Neural crest cell (in vitro differentiated cells): Measurements from ENCODE around the gene ACIN1. TPM values are rescaled to one million over a fixed set of nuclear protein-coding genes. Genes with fewer than 3 reads are reported as not detected.
A peak's percentile ranks its signal among the peaks of the same experiment; 100 is the strongest.

ENCODE experiments used
- DNase-seq: peaks from one replicate; pipeline ENCODE4 v3.0.0; 2021; ENCODE audit warnings: low read depth, mixed read lengths, low spot score
- H3K27ac Mint-ChIP-seq: one replicate; pipeline ENCODE4 v1.8.0; 2021; ENCODE audit warnings: mild to moderate bottlenecking, mixed read lengths; ENCODE audit not compliant: unreplicated experiment
- H3K27me3 Mint-ChIP-seq: 2 replicates; pipeline ENCODE4 v1.8.0; 2021; ENCODE audit warnings: low read depth, mild to moderate bottlenecking, mixed read lengths
- H3K36me3 Mint-ChIP-seq: 2 replicates; pipeline ENCODE4 v1.8.0; 2021; ENCODE audit warnings: low read depth, mild to moderate bottlenecking, mixed read lengths
- H3K4me1 Mint-ChIP-seq: 2 replicates; pipeline ENCODE4 v1.8.0; 2021; ENCODE audit warnings: mixed read lengths
- H3K4me3 Mint-ChIP-seq: one replicate; pipeline ENCODE4 v1.8.0; 2021; ENCODE audit warnings: mild to moderate bottlenecking, mixed read lengths
- H3K9me3 Mint-ChIP-seq: 2 replicates; pipeline ENCODE4 v1.8.0; 2021; ENCODE audit warnings: mixed read lengths
- CTCF ChIP-seq: fragments of 200-600 bp; sonication (generic); conservative IDR thresholded peaks from 2 replicates; pipeline ENCODE4 v1.5.0; 2021; ENCODE audit warnings: antibody characterized with exemption, mild to moderate bottlenecking
- total RNA-seq: library from RNA; stranded (reverse); gene quantifications from 2 replicates; pipeline ENCODE4 v1.2.1, GENCODE V29; 2021

The ACIN1 gene
- total RNA-seq, 1 donor from 2014 or later: 352 TPM

GRCh38 chr14:23042162-23042965 is 52.6 kb downstream of the ACIN1 start, which contains the start of gene PSMB11:
PSMB11 (plus strand) TSS chr14:23042212; CDS start chr14:23042226, 14 bp downstream.
- DNase-seq: no peak
- no peak for TF ChIP-seq CTCF
- Mint-ChIP-seq H3K36me3 (peaks cover 2% of the 10 kb centered on the region), H3K27ac (peak within 1 kb of the TSS; percentile 27), H3K4me1 (peaks cover 4% of the 10 kb centered on the region), H3K27me3 (no peaks in the 10 kb centered on the region), H3K4me3 (no peak within 1 kb of the TSS), H3K9me3 (no peaks in the 10 kb centered on the region)

- TF ChIP-seq CTCF: no peak
- no peaks in the 10 kb centered on the region for H3K27me3 Mint-ChIP-seq
- no peaks in the 10 kb centered on the region for H3K9me3 Mint-ChIP-seq
- no peak overlapping the region for H3K27ac Mint-ChIP-seq
- no peak overlapping the region for H3K4me3 Mint-ChIP-seq
- peaks cover 4% of the 10 kb centered on the region for H3K4me1 Mint-ChIP-seq
- no peaks in the 10 kb centered on the region for H3K36me3 Mint-ChIP-seq
- no peak for DNase-seq
Observed at GRCh38 chr14:23041729-23042128, 53.2 kb downstream of the ACIN1 start.

- H3K27me3 Mint-ChIP-seq: no peaks in the 10 kb centered on the region
- no peak overlapping the region for H3K4me3 Mint-ChIP-seq
- H3K9me3 Mint-ChIP-seq: no peaks in the 10 kb centered on the region
- no peak for DNase-seq
- H3K36me3 Mint-ChIP-seq: no peaks in the 10 kb centered on the region
- H3K4me1 Mint-ChIP-seq: peaks cover 12% of the 10 kb centered on the region
- no peak for TF ChIP-seq CTCF
- peak overlapping the region; percentile 57 for H3K27ac Mint-ChIP-seq
Observed at GRCh38 chr14:23040100-23040499, 54.8 kb downstream of the ACIN1 start.

GRCh38 chr14:23035303-23036144 is 59.4 kb downstream of the ACIN1 start:
- DNase-seq: no peak
- Mint-ChIP-seq H3K27ac (peak overlapping the region; percentile 76), H3K4me1 (peaks cover 25% of the 10 kb centered on the region), H3K9me3 (no peaks in the 10 kb centered on the region), H3K27me3 (no peaks in the 10 kb centered on the region), H3K36me3 (peaks cover 10% of the 10 kb centered on the region), H3K4me3 (peak overlapping the region; percentile 84)
- no peak for TF ChIP-seq CTCF

- peak within 1 kb of the TSS; percentile 76 for H3K27ac Mint-ChIP-seq
- H3K27me3 Mint-ChIP-seq: no peaks in the 10 kb centered on the region
Observed at GRCh38 chr14:23034498-23035302, 60.2 kb downstream of the ACIN1 start, which contains the start of gene PSMB5. PSMB5 (minus strand) TSS chr14:23034900; CDS start chr14:23034881, 19 bp downstream.

More at GRCh38 chr14:23034498-23035302, 60.2 kb downstream of the ACIN1 start, which contains the start of gene PSMB5:
- Mint-ChIP-seq H3K4me1 (peaks cover 25% of the 10 kb centered on the region), H3K9me3 (no peaks in the 10 kb centered on the region), H3K36me3 (peaks cover 10% of the 10 kb centered on the region), H3K4me3 (peak within 1 kb of the TSS; percentile 84)
- TF ChIP-seq CTCF: peak; percentile 21
- DNase-seq: peak; percentile 75
